ENCODE measurements around the gene PIEZO2.

Gene PIEZO2

DNA sequence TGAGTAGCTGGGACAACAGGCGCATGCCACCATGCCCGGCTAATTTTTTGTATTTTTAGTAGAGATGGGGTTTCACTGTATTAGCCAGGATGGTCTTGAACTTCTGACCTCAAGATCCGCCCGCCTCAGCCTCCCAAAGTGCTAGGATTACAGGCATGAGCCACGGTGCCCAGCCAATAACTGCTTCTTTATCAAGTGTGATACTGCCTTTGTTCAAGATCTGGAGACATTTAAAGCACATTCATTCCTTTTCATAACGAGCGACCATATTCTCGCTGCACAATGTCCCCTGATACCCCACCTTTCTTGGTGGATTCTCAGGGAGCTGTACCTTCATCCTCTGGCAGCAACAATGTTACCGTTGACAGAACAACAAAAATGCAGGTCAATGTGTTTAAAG, 75.4 kb downstream of the PIEZO2 start:
- no peaks in the 10 kb centered on the region for H3K9me3 ChIP-seq (ENCODE audit: control insufficient read depth, low read length)
- H3K4me1 ChIP-seq (ENCODE audit: control insufficient read depth, insufficient read depth, low read length) = no peaks in the 10 kb centered on the region
- no peak overlapping the region for H3K4me3 ChIP-seq (ENCODE audit: low read length)
- no peaks in the 10 kb centered on the region for H3K36me3 ChIP-seq (ENCODE audit: control insufficient read depth, insufficient read depth, low read length)
- no peak overlapping the region for H3K9ac ChIP-seq (ENCODE audit: low read length)
- no peaks in the 10 kb centered on the region for H3K27me3 ChIP-seq (ENCODE audit: control insufficient read depth, insufficient read depth, low read length)

DNA sequence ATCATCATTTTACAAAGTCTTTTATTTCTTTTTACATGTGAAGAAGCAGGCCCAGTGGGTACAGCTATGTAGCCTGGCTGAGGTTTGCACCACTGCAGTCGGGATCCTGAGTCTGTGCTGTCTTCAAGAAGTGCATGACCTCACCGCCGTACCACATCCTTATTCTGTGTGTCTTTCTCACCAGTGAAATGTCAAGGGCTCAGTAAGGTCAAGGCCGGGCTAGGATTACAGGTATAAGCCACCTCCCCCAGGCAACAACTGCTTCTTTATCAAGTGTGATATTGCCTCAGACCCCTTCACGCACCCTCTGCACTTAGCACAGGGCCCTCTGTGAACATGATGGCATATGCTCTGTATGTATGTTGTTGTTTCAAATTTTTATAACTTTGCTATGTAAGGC, 76.7 kb downstream of the PIEZO2 start:
- no peaks in the 10 kb centered on the region for H3K36me3 ChIP-seq (ENCODE audit: control insufficient read depth, insufficient read depth, low read length)
- no peak overlapping the region for H3K4me3 ChIP-seq (ENCODE audit: low read length)

DNA sequence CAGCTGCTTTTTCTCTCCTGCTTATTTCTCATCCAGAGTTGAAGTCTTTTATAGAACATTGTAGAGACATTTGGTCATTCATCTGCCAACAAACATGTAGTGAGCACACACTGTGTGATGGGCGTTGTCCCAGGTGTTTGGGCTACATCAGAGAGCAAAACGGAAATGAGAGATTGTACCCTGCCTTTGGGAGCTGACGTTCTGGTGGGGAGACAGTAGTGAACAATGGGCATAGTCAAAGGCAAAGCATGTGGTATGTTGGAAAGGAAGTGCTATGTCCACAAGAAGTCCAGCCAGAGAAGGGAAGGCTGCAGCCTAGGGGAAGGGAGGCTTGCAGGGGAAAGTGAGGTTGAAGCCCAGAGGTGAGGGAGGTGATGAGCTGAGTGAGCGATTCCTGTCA, 78.1 kb downstream of the PIEZO2 start:
- Histone ChIP-seq H3K4me3 (ENCODE audit: low read length) (no peak overlapping the region), H3K4me1 (ENCODE audit: control insufficient read depth, insufficient read depth, low read length) (no peaks in the 10 kb centered on the region), H3K9ac (ENCODE audit: low read length) (no peak overlapping the region), H3K36me3 (ENCODE audit: control insufficient read depth, insufficient read depth, low read length) (no peaks in the 10 kb centered on the region), H3K27me3 (ENCODE audit: control insufficient read depth, insufficient read depth, low read length) (no peaks in the 10 kb centered on the region), H3K9me3 (ENCODE audit: control insufficient read depth, low read length) (no peaks in the 10 kb centered on the region)

More for the DNA sequence above, 76.7 kb downstream of the PIEZO2 start:
- no peaks in the 10 kb centered on the region for H3K27me3 ChIP-seq (ENCODE audit: control insufficient read depth, insufficient read depth, low read length)
- no peaks in the 10 kb centered on the region for H3K4me1 ChIP-seq (ENCODE audit: control insufficient read depth, insufficient read depth, low read length)
- H3K9ac ChIP-seq (ENCODE audit: low read length) = no peak overlapping the region
- no peaks in the 10 kb centered on the region for H3K9me3 ChIP-seq (ENCODE audit: control insufficient read depth, low read length)

DNA sequence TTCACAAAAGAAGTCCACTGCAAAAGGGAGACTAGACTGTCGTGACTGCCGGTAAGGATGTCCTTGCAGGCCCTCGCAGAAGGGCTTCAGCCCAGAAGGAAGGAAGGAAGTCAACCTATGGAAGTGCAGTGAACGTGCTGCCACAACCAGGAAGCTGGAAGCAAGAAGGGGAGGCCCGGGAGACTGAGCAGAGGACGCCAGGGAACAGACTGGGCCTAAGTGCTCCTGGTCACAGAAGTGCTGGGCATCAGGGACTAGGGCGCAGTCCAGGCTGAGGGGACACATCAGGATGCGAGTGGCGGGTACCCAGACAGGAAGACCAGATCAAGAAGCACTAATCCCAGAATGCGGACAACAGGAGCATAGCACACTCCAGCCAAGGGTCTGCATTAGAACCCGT, 78.8 kb downstream of the PIEZO2 start:
- Histone ChIP-seq H3K9ac (ENCODE audit: low read length) (no peak overlapping the region), H3K4me1 (ENCODE audit: control insufficient read depth, insufficient read depth, low read length) (no peaks in the 10 kb centered on the region), H3K36me3 (ENCODE audit: control insufficient read depth, insufficient read depth, low read length) (no peaks in the 10 kb centered on the region), H3K4me3 (ENCODE audit: low read length) (no peak overlapping the region), H3K9me3 (ENCODE audit: control insufficient read depth, low read length) (no peaks in the 10 kb centered on the region), H3K27me3 (ENCODE audit: control insufficient read depth, insufficient read depth, low read length) (no peaks in the 10 kb centered on the region)

DNA sequence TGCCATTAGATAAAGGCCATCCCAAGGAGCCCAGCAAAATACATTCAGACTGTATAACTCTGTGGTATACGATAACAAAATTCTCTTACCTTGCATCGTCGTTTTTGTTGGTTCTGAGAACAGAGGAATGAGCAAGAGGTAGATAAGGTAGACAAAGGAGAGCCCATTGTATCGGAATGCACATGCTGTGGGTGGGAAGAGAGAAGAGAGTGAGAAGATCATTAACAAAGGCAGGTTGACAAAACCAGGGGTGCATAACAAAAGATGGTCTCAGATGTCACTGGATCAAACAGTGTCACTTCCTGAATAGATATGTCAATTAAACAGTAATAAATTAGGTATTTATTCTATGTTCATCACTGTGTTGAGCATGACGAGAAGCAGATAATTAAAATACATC, 83.3 kb downstream of the PIEZO2 start:
- Histone ChIP-seq H3K9ac (ENCODE audit: low read length) (no peak overlapping the region), H3K9me3 (ENCODE audit: control insufficient read depth, low read length) (no peaks in the 10 kb centered on the region), H3K4me3 (ENCODE audit: low read length) (no peak overlapping the region), H3K36me3 (ENCODE audit: control insufficient read depth, insufficient read depth, low read length) (no peaks in the 10 kb centered on the region), H3K4me1 (ENCODE audit: control insufficient read depth, insufficient read depth, low read length) (no peaks in the 10 kb centered on the region), H3K27me3 (ENCODE audit: control insufficient read depth, insufficient read depth, low read length) (no peaks in the 10 kb centered on the region)

DNA sequence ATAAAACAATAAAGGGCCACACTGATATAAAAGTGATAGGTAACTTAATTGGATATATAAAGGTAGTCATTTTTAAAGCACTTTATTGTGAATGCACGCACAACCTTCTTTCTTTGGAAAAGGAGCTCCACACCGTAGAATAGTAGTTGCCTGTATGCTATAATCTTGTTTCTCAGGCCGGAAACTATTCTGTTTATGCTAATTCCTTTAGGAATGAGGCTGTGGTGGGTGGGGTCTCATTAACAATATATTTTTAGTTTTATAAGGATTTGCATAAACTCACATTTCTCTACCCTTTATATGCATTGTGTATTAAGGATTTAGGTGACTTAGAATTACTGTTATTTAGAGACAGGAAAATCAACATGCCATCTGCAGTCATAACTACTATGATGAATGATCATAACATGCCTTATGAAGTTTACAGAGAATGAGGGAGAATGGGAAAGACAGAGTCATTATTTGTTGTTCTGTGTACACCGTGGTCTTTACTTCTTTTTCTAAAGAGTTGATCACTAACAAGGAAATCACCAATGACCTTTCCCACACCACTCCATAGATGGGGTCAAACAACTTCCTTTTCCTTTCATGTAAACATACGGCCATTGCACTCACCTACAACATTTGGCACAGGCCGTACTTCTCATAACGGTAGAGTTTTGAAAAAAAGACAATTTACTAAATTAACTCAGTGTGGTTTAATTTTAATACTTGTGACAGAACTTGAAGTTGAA, 84.5 kb downstream of the PIEZO2 start:
- Histone ChIP-seq H3K9me3 (ENCODE audit: control insufficient read depth, low read length) (no peaks in the 10 kb centered on the region), H3K4me1 (ENCODE audit: control insufficient read depth, insufficient read depth, low read length) (no peaks in the 10 kb centered on the region), H3K27me3 (ENCODE audit: control insufficient read depth, insufficient read depth, low read length) (no peaks in the 10 kb centered on the region), H3K9ac (ENCODE audit: low read length) (no peak overlapping the region), H3K4me3 (ENCODE audit: low read length) (no peak overlapping the region), H3K36me3 (ENCODE audit: control insufficient read depth, insufficient read depth, low read length) (no peaks in the 10 kb centered on the region)

DNA sequence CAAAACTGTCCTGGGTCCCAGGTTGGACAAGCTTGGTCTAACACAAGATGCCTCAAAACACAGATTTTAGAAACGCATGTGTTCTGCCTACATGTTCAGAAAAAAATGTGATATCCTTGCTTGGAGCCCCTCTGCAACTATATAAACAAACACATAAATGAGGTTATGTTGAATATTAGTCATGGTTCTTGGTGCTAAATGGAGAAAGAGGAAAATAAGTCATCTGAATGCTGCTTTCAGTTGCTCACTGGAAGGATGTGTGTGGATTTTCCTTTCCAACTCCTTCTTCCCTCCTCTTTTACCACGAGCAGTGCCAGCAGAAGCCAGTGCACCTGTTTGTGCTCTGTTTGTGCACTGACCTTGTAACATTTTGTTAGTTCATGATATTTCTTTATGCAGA, 85.3 kb downstream of the PIEZO2 start:
- Histone ChIP-seq H3K36me3 (ENCODE audit: control insufficient read depth, insufficient read depth, low read length) (no peaks in the 10 kb centered on the region), H3K9ac (ENCODE audit: low read length) (no peak overlapping the region), H3K27me3 (ENCODE audit: control insufficient read depth, insufficient read depth, low read length) (no peaks in the 10 kb centered on the region), H3K4me3 (ENCODE audit: low read length) (no peak overlapping the region), H3K9me3 (ENCODE audit: control insufficient read depth, low read length) (no peaks in the 10 kb centered on the region), H3K4me1 (ENCODE audit: control insufficient read depth, insufficient read depth, low read length) (no peaks in the 10 kb centered on the region)

DNA sequence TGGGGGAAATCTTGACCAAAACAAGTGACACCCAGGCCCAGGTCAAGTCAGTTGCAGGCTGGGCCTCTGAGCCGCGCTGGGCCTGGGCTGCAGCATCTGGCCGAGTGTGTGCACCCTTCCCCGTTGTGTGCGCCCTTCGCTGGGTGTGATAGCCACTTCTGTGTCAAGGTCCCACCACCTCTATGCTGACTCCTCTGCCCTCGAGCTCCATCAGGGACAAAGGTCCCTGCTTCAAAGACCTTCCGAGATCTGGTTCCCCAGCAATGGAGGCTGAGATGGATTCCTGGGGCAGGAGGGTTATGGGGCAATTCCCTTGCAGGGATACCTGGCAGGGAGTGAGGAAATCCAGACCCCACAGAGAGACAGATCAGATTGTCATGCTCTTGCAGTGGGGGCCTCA, 93.6 kb downstream of the PIEZO2 start:
- no peaks in the 10 kb centered on the region for H3K4me1 ChIP-seq (ENCODE audit: control insufficient read depth, insufficient read depth, low read length)
- no peaks in the 10 kb centered on the region for H3K9me3 ChIP-seq (ENCODE audit: control insufficient read depth, low read length)
- no peak overlapping the region for H3K4me3 ChIP-seq (ENCODE audit: low read length)
- no peak overlapping the region for H3K9ac ChIP-seq (ENCODE audit: low read length)
- no peaks in the 10 kb centered on the region for H3K27me3 ChIP-seq (ENCODE audit: control insufficient read depth, insufficient read depth, low read length)
- H3K36me3 ChIP-seq (ENCODE audit: control insufficient read depth, insufficient read depth, low read length) = no peaks in the 10 kb centered on the region

DNA sequence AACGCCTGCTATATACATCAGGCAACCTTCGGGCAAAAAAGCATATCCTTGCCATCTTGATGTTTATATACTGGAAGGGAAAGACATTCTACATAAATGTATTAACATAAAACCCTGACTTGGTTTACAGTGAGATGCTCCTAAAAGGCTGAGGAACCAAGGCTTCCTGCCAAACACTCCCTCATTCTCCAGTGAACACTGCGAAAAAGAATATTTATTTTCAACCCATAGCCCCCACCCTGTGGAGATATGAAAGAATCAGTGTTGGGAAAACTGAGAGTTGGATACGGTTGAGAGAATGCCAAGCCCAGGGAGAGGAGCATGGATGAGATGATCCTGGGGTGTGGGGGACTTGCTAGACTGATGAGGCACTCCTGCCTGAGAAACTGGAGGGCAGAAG, 94.9 kb downstream of the PIEZO2 start:
- no peak overlapping the region for H3K4me3 ChIP-seq (ENCODE audit: low read length)
- H3K36me3 ChIP-seq (ENCODE audit: control insufficient read depth, insufficient read depth, low read length) = no peaks in the 10 kb centered on the region

DNA sequence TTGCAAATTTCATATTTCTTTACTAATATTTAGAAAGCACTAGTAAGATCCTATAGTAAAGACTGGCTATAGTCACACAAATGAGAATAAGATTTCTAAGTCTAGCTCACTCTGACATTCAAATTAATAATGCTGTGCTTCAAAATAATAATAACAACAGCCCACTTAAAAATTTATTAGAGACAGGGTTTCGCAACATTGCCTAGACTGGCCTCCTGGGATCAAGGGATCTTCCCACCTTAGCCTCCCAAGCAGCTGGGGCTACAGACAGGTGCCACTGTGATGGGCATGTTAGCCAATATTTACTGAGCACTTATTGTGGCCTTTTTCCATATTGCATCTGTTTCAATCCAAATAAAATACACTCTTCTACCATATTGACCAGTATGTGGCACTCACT, 96.1 kb downstream of the PIEZO2 start:
- Histone ChIP-seq H3K9me3 (ENCODE audit: control insufficient read depth, low read length) (no peaks in the 10 kb centered on the region), H3K4me1 (ENCODE audit: control insufficient read depth, insufficient read depth, low read length) (no peaks in the 10 kb centered on the region), H3K36me3 (ENCODE audit: control insufficient read depth, insufficient read depth, low read length) (no peaks in the 10 kb centered on the region), H3K27me3 (ENCODE audit: control insufficient read depth, insufficient read depth, low read length) (no peaks in the 10 kb centered on the region), H3K4me3 (ENCODE audit: low read length) (no peak overlapping the region), H3K9ac (ENCODE audit: low read length) (no peak overlapping the region)

More for the DNA sequence above, 94.9 kb downstream of the PIEZO2 start:
- no peak overlapping the region for H3K9ac ChIP-seq (ENCODE audit: low read length)
- H3K27me3 ChIP-seq (ENCODE audit: control insufficient read depth, insufficient read depth, low read length) = no peaks in the 10 kb centered on the region
- H3K4me1 ChIP-seq (ENCODE audit: control insufficient read depth, insufficient read depth, low read length) = no peaks in the 10 kb centered on the region
- no peaks in the 10 kb centered on the region for H3K9me3 ChIP-seq (ENCODE audit: control insufficient read depth, low read length)

DNA sequence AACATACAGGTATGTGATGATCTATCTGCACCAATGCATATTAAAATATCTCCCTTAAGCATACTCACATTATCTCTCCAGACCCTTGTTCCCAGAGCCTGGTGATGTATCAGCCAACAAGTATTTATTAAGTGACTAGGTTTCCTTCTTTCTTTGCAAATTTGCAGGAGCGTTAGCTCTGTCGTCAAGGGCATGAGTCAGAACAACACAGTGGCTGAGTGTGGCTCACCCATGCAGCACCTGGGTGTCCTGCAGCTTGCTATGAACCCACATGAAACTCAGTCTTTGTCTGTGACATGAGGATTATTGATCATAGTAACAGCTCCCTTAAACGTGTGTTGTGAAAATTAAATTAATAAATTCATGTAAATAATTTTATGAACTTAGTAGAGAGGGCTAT, 96.6 kb downstream of the PIEZO2 start:
- Histone ChIP-seq H3K4me1 (ENCODE audit: control insufficient read depth, insufficient read depth, low read length) (no peaks in the 10 kb centered on the region), H3K4me3 (ENCODE audit: low read length) (no peak overlapping the region), H3K36me3 (ENCODE audit: control insufficient read depth, insufficient read depth, low read length) (no peaks in the 10 kb centered on the region), H3K9ac (ENCODE audit: low read length) (no peak overlapping the region), H3K9me3 (ENCODE audit: control insufficient read depth, low read length) (no peaks in the 10 kb centered on the region), H3K27me3 (ENCODE audit: control insufficient read depth, insufficient read depth, low read length) (no peaks in the 10 kb centered on the region)

DNA sequence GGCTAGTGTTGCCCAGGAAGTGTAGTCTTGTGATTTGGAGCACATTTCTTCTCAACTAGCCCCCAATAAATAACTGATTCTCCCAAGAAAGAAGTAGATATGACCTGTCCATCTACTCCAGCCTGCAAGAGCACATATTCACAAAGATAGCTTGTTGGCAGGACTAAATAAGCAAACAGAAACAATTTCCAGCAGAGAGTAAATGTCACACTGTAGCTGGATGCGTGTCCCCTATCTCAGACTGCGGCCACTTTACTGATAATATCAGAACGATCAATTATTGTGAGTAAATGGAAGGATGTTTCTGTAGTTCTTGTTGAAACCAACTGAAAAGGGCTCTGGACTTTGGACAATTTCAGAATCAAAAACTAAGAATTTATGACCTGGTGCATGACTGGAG, 97.9 kb downstream of the PIEZO2 start:
- Histone ChIP-seq H3K4me1 (ENCODE audit: control insufficient read depth, insufficient read depth, low read length) (no peaks in the 10 kb centered on the region), H3K36me3 (ENCODE audit: control insufficient read depth, insufficient read depth, low read length) (no peaks in the 10 kb centered on the region), H3K9ac (ENCODE audit: low read length) (no peak overlapping the region), H3K27me3 (ENCODE audit: control insufficient read depth, insufficient read depth, low read length) (no peaks in the 10 kb centered on the region), H3K9me3 (ENCODE audit: control insufficient read depth, low read length) (no peaks in the 10 kb centered on the region), H3K4me3 (ENCODE audit: low read length) (no peak overlapping the region)

DNA sequence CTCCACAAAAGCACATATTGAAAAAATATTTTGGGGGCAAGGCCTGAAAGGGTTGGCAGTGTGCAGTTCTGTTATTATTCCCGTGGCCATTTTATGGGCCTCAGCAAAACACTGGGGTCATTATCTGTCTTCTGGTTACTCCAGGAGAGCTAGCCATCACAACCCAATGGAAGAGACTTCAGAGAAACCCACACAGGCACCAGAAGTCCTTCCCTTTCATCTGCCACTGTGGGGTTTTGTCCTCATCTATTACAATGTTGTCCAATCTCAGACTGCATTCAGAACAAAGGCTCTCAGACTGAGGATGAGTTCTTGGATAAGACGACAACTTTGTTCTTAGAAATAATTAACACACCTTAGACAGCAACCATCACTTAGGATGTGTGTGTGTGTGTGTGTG, 98.4 kb downstream of the PIEZO2 start:
- H3K9me3 ChIP-seq (ENCODE audit: control insufficient read depth, low read length) = no peaks in the 10 kb centered on the region
- H3K27me3 ChIP-seq (ENCODE audit: control insufficient read depth, insufficient read depth, low read length) = no peaks in the 10 kb centered on the region
- H3K36me3 ChIP-seq (ENCODE audit: control insufficient read depth, insufficient read depth, low read length) = no peaks in the 10 kb centered on the region
- H3K4me1 ChIP-seq (ENCODE audit: control insufficient read depth, insufficient read depth, low read length) = no peaks in the 10 kb centered on the region
- no peak overlapping the region for H3K4me3 ChIP-seq (ENCODE audit: low read length)
- no peak overlapping the region for H3K9ac ChIP-seq (ENCODE audit: low read length)
